HFF-Myc (cell line): ENCODE results near the gene LTB4R2.

Experiments
- DNase-seq: peaks from one replicate; pipeline ENCODE4 v3.0.0-alpha.2; 2011; ENCODE audit warnings: low read depth; ENCODE audit errors: extremely low read depth
- H3K4me3 ChIP-seq: replicated peaks from 2 replicates; pipeline ENCODE4 v1.5.1; 2011; ENCODE audit warnings: low read depth, mild to moderate bottlenecking, control low read depth, low read length
- CTCF ChIP-seq: IDR thresholded peaks from 2 replicates; pipeline ENCODE4 v1.5.1; 2012; ENCODE audit warnings: mild to moderate bottlenecking, low read depth, low read length, control low read depth; ENCODE audit errors: missing control alignments

LTB4R2 gene

GRCh38 chr14:24313913-24314312 is 4.0 kb downstream of the LTB4R2 start:
- H3K4me3 ChIP-seq, result no peak overlapping the region
- DNase-seq, result no peak
- no peak for TF ChIP-seq CTCF

- TF ChIP-seq CTCF, result no peak
- H3K4me3 ChIP-seq, result no peak overlapping the region
These were observed 4.6 kb downstream of the LTB4R2 start for GRCh38 chr14:24314377-24315193.

GRCh38 chr14:24315243-24315806 is 5.4 kb downstream of the LTB4R2 start:
- no peak for TF ChIP-seq CTCF
- H3K4me3 ChIP-seq, result no peak overlapping the region
- DNase-seq, result no peak

More at GRCh38 chr14:24314377-24315193, 4.6 kb downstream of the LTB4R2 start:
- DNase-seq, result no peak

- no peak for TF ChIP-seq CTCF
- no peak overlapping the region for H3K4me3 ChIP-seq
- no peak for DNase-seq
These were observed 6.1 kb downstream of the LTB4R2 start for GRCh38 chr14:24315807-24316596.

- DNase-seq, result no peak
- H3K4me3 ChIP-seq, result no peak overlapping the region
- no peak for TF ChIP-seq CTCF
These were observed 6.6 kb downstream of the LTB4R2 start for GRCh38 chr14:24316597-24316950.

- DNase-seq, result no peak
- no peak overlapping the region for H3K4me3 ChIP-seq
- TF ChIP-seq CTCF, result no peak
These were observed 7.4 kb downstream of the LTB4R2 start for GRCh38 chr14:24317141-24317928.
